Neural progenitor cell (in vitro differentiated cells): ENCODE results near the gene JAG2.

Experiments used
- CTCF ChIP-seq: fragments of 200-600 bp; sonication (generic); IDR thresholded peaks from 2 replicates; pipeline ENCODE4 v1.5.1; 2017; ENCODE audit warnings: antibody characterized with exemption, mild to moderate bottlenecking
- EZH2 ChIP-seq: fragments of 200-600 bp; sonication (generic); IDR thresholded peaks from 2 replicates; pipeline ENCODE4 v1.6.1; 2017; ENCODE audit warnings: antibody characterized with exemption, mild to moderate bottlenecking, moderate library complexity
- EZH2phosphoT487 ChIP-seq: fragments of 200-600 bp; sonication (generic); IDR thresholded peaks from 2 replicates; pipeline ENCODE4 v1.6.1; 2017; ENCODE audit warnings: antibody characterized with exemption

DNA sequence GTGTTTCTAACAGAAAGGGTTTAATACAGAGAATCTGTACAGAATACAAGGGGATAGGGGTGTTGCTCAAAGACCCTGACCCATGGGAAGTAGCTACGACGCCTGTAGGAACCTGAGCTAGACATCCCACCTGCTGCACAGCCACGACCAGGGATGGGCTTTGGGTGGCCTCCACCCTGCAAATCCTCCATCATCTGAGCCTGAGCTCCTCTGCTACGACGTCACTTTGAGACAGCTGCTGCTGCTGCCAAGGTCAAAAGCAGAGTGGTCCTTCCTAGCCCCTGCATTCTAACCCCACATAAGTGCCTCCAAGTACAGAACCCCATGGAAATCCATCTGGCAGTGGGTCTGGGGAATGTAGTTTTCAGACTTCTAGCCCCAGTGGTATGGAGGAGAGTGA lies 43.8 kb downstream of the JAG2 start:
- no peak for TF ChIP-seq CTCF
- TF ChIP-seq EZH2, result no peak
- TF ChIP-seq EZH2phosphoT487, result no peak
